Esophagus squamous epithelium (tissue), 4 donors: ENCODE data around the gene INPPL1.

Experiments used
- CTCF ChIP-seq, 6 experiments: fragments of 450-650 bp in 4 of 6; fragments of 200-600 bp in 2 of 6; sonication (generic) in 2 of 6; IDR thresholded peaks; one replicate each; pipeline ENCODE4 v1.5.1; 2016 to 2019; ENCODE audit warnings: antibody characterized with exemption in 6 of 6, mild to moderate bottlenecking in 4 of 6, moderate library complexity in 4 of 6
- POLR2A ChIP-seq, 4 donors: fragments of 450-650 bp; IDR thresholded peaks; one replicate each; pipeline ENCODE4 v1.6.1; 2017; ENCODE audit warnings: antibody characterized with exemption in 4 of 4, mild to moderate bottlenecking in 4 of 4, moderate library complexity in 3 of 4

GRCh38 chr11:72263361-72263760, 38.8 kb downstream of the INPPL1 start:
- TF ChIP-seq CTCF (IDR thresholded peaks at IDR 0.05) (no peak), POLR2A (IDR thresholded peaks at IDR 0.05) (no peak)
